ENCODE results near the gene TIMM10B. TPM values are rescaled to one million over a fixed set of nuclear protein-coding genes. Genes with fewer than 3 reads are reported as not detected.

Gene TIMM10B
- total RNA-seq, 1 donor from 2014 or later = 43.0 TPM

GRCh38 chr11:6453152-6453551 lies 28.1 kb upstream of the TIMM10B start:
- no peak overlapping the region for H3K4me3 Mint-ChIP-seq (ENCODE audit: low read depth)
- no peak for DNase-seq (ENCODE audit: low spot score)
- no peaks in the 10 kb centered on the region for H3K36me3 Mint-ChIP-seq (ENCODE audit: low read depth)
- H3K4me1 Mint-ChIP-seq (ENCODE audit: low read depth) = no peaks in the 10 kb centered on the region
- no peak overlapping the region for H3K27ac Mint-ChIP-seq
- intact Hi-C loops (cut with micrococcal nuclease) = no loop called here
- no peaks in the 10 kb centered on the region for H3K27me3 Mint-ChIP-seq (ENCODE audit: low read depth)
- no peaks in the 10 kb centered on the region for H3K9me3 Mint-ChIP-seq

DNA sequence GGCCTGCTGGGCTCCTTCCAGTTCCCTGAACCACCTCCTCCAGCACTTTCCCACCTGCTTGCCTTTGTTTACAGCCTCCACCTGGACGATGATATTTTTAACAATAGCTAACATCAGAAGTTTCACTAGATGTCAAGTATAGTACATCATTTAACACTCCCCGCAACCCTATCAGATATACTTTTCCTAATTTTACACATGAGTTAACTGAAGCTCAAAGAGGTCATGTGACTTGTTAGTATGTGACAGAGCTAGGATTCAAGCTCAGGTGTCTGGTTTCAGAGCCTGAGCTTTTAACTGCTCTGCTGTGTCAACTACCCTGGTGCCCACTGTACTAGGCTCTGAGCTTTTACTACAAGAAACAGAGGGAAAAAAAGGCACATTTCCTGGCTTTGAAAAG lies 26.2 kb upstream of the TIMM10B start:
- Mint-ChIP-seq H3K9me3 (no peaks in the 10 kb centered on the region), H3K36me3 (ENCODE audit: low read depth) (no peaks in the 10 kb centered on the region), H3K27me3 (ENCODE audit: low read depth) (no peaks in the 10 kb centered on the region), H3K4me1 (ENCODE audit: low read depth) (no peaks in the 10 kb centered on the region), H3K4me3 (ENCODE audit: low read depth) (no peak overlapping the region), H3K27ac (no peak overlapping the region)
- DNase-seq (ENCODE audit: low spot score) = no peak
- intact Hi-C loops (cut with micrococcal nuclease) = no loop called here

DNA sequence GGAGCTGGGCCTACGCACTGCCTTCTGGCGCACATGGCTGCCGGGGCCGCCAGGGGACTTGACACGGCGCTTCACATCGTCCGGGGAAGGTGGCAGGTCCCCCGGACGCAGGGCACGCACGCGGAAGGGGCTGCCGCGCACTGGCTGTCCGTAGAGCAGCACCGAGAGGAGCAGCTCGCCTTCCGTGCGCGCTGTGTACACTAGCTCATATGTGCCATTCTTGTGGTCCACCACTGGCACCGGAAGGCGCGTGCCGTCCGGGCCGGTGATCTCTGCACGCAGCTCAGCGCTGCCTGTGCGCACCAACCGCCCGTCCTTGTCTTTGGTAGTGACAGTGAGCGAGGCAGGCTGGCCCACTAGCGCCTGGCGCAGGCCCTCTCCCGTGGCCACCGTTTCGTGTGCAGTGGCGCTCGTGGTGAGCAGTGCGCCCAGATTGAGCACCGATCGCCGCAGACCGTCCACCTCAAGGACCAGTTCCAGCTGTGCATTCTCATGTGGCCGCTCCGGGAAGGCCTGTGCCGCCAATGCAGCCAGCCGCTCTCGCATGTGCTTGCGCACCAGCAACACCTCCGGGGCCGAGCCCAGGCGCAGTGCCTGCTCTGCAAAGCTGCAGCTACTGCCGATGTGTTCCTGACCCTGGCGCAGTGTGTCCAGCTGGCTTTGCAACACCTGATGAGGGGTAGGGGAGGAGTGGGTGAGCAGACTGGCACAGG lies 24.8 kb upstream of the TIMM10B start:
- no peaks in the 10 kb centered on the region for H3K9me3 Mint-ChIP-seq
- H3K36me3 Mint-ChIP-seq (ENCODE audit: low read depth) = no peaks in the 10 kb centered on the region
- intact Hi-C loops (cut with micrococcal nuclease) = no loop called here
- H3K4me3 Mint-ChIP-seq (ENCODE audit: low read depth) = no peak overlapping the region
- DNase-seq (ENCODE audit: low spot score) = no peak
- H3K27me3 Mint-ChIP-seq (ENCODE audit: low read depth) = no peaks in the 10 kb centered on the region
- H3K4me1 Mint-ChIP-seq (ENCODE audit: low read depth) = no peaks in the 10 kb centered on the region
- no peak overlapping the region for H3K27ac Mint-ChIP-seq

- no peaks in the 10 kb centered on the region for H3K4me1 Mint-ChIP-seq (ENCODE audit: low read depth)
- intact Hi-C loops (cut with micrococcal nuclease) = no loop called here
- no peak for DNase-seq (ENCODE audit: low spot score)
Observed at GRCh38 chr11:6457581-6458320, 23.6 kb upstream of the TIMM10B start.

GRCh38 chr11:6458352-6459098 lies 22.8 kb upstream of the TIMM10B start:
- no peak for DNase-seq (ENCODE audit: low spot score)
- intact Hi-C loops (cut with micrococcal nuclease) = no loop called here
- Mint-ChIP-seq H3K27me3 (ENCODE audit: low read depth) (no peaks in the 10 kb centered on the region), H3K27ac (no peak overlapping the region), H3K9me3 (no peaks in the 10 kb centered on the region), H3K36me3 (ENCODE audit: low read depth) (no peaks in the 10 kb centered on the region), H3K4me1 (ENCODE audit: low read depth) (no peaks in the 10 kb centered on the region), H3K4me3 (ENCODE audit: low read depth) (no peak overlapping the region)

More at GRCh38 chr11:6457581-6458320, 23.6 kb upstream of the TIMM10B start:
- no peak overlapping the region for H3K27ac Mint-ChIP-seq
- H3K9me3 Mint-ChIP-seq = no peaks in the 10 kb centered on the region
- no peaks in the 10 kb centered on the region for H3K27me3 Mint-ChIP-seq (ENCODE audit: low read depth)
- H3K36me3 Mint-ChIP-seq (ENCODE audit: low read depth) = no peaks in the 10 kb centered on the region
- H3K4me3 Mint-ChIP-seq (ENCODE audit: low read depth) = no peak overlapping the region

DNA sequence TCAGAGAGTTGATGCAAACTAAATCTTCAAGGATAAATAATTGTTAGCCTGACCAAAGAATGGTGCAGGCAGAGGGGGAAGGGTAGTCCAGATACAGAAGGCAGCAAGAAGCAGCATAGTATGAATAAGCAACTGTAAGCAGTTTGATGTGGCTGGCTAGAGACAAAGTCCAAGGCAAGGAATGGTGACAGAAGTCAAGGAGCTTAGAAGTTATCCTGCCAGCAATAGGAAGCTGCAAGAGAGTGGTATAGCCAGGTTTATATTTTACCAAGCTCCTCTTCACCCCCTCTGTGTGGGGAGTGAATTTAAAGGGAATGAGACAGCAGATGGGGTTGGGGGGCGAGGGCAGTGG lies 22.2 kb upstream of the TIMM10B start:
- Mint-ChIP-seq H3K27ac (no peak overlapping the region), H3K9me3 (no peaks in the 10 kb centered on the region), H3K4me1 (ENCODE audit: low read depth) (no peaks in the 10 kb centered on the region), H3K36me3 (ENCODE audit: low read depth) (no peaks in the 10 kb centered on the region), H3K4me3 (ENCODE audit: low read depth) (no peak overlapping the region), H3K27me3 (ENCODE audit: low read depth) (no peaks in the 10 kb centered on the region)
- intact Hi-C loops (cut with micrococcal nuclease) = no loop called here
- DNase-seq (ENCODE audit: low spot score) = no peak

DNA sequence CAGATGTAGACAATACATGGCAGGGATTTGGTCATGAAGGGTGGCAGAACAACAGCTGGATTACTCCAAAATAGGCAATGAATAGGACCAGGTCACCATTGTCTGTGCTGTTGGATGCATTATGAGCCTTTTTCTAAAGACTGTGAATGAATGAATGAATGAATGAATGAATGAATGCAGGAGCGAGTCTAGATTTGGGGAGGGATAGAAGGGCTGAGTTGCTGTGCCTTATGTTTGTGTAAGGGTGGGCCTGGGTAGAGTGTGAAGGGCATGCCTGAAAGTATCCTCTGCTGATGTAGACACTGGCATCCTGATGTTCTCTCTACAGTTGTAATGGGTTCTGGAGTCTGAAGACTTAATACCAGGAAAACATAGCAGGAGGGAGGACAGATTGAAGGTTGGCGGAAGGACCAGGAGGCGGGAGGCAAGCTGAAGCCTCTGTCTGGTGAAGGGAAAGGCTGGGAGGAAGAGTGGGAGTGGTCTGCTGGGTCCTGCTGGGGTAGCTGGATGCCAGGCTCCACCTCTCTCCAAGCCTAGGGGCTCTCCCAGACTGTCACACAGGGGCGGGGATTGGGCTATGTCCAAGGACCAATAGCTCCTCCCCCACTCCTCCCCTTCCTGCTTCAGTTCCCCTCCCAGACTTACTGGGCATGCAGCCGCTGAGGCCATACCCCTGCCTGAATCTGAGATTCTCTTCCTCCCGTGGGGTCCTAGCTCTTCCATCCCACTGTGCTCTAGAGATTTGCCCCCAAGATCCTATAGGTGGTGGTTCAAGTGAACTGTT lies 12.4 kb upstream of the TIMM10B start:
- Mint-ChIP-seq H3K4me1 (ENCODE audit: low read depth) (peaks cover 13% of the 10 kb centered on the region), H3K9me3 (no peaks in the 10 kb centered on the region), H3K4me3 (ENCODE audit: low read depth) (no peak overlapping the region), H3K27ac (no peak overlapping the region), H3K36me3 (ENCODE audit: low read depth) (no peaks in the 10 kb centered on the region), H3K27me3 (ENCODE audit: low read depth) (peaks cover 21% of the 10 kb centered on the region)
- DNase-seq (ENCODE audit: low spot score) = no peak
- intact Hi-C loops (cut with micrococcal nuclease) = no loop called here

- Mint-ChIP-seq H3K27ac (no peak overlapping the region), H3K4me1 (ENCODE audit: low read depth) (peaks cover 13% of the 10 kb centered on the region), H3K4me3 (ENCODE audit: low read depth) (no peak overlapping the region), H3K27me3 (ENCODE audit: low read depth) (peaks cover 21% of the 10 kb centered on the region), H3K9me3 (no peaks in the 10 kb centered on the region), H3K36me3 (ENCODE audit: low read depth) (no peaks in the 10 kb centered on the region)
- DNase-seq (ENCODE audit: low spot score) = no peak
- intact Hi-C loops (cut with micrococcal nuclease) = no loop called here
Observed at GRCh38 chr11:6469599-6469998, 11.7 kb upstream of the TIMM10B start.

- Mint-ChIP-seq H3K4me1 (ENCODE audit: low read depth) (peaks cover 13% of the 10 kb centered on the region), H3K4me3 (ENCODE audit: low read depth) (peak overlapping the region; percentile 65), H3K36me3 (ENCODE audit: low read depth) (peaks cover 13% of the 10 kb centered on the region), H3K27ac (no peak overlapping the region), H3K27me3 (ENCODE audit: low read depth) (peaks cover 8% of the 10 kb centered on the region), H3K9me3 (no peaks in the 10 kb centered on the region)
- no peak for DNase-seq (ENCODE audit: low spot score)
- intact Hi-C loops (cut with micrococcal nuclease) = loop anchor here (2.0 kb wide), 1 partner anchor 238 kb away; the partner anchor contains the start of gene FHIP1B
Observed at GRCh38 chr11:6472934-6473333, 8.4 kb upstream of the TIMM10B start.

DNA sequence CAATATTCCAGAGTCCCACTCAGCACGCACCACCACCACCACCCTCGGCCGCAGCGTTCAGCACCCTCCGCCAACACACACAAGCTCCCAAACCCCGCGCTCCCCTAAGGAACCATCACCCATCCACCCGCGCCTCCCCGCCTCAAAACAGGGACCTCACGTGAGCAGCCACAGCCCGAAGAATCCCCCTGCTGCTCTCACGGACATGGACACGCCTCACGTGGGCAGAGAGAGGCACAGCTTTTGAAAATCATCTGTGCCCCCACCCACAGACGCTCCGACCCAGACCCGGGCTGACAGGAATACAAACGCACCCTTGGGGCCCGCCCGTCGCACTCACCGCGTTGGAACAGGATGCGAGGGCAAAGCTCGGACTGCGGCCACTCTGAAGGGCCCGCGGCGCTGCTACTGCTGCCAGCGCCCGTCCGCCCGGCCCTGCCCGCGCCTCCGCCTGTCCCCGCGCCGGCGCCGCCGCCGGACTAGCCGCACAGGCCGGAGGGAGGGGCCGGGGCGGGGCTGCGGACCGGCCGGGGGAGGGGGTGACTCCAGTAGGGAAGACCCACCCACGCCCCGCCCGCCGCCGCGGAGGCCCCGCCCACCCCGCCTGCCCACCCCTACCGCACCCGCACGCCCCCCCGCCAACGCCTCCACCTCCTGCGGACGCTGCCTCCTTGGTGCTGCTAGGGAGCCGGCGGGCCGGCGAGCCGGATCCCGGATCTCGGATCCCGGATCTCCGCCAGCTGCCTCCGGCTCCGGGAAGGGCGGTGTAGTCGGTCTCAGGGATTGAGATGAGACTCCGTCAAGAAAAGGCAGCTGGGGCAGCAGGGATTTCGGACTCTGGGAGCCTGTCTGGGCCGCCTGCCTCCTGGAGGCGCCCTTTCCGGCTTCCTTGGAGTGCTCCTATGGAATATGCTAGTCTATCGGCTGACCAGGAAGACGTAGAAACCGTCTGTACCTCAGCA lies 7.6 kb upstream of the TIMM10B start, which contains the start of gene TRIM3:
TRIM3 (minus strand) TSS at position 491 of the 962 bp plus-strand sequence. CDS start 8,246 bp downstream, outside the sequence.
- Mint-ChIP-seq H3K4me1 (ENCODE audit: low read depth) (peaks cover 13% of the 10 kb centered on the region), H3K36me3 (ENCODE audit: low read depth) (peaks cover 17% of the 10 kb centered on the region), H3K4me3 (ENCODE audit: low read depth) (peak within 1 kb of the TSS; percentile 78), H3K27ac (peak within 1 kb of the TSS; percentile 13), H3K27me3 (ENCODE audit: low read depth) (peaks cover 8% of the 10 kb centered on the region), H3K9me3 (no peaks in the 10 kb centered on the region)
- DNase-seq (ENCODE audit: low spot score) = peak; percentile 46
- intact Hi-C loops (cut with micrococcal nuclease) = loop anchor here (2.0 kb wide), 1 partner anchor 239 kb away; the partner anchor contains the start of gene FHIP1B

DNA sequence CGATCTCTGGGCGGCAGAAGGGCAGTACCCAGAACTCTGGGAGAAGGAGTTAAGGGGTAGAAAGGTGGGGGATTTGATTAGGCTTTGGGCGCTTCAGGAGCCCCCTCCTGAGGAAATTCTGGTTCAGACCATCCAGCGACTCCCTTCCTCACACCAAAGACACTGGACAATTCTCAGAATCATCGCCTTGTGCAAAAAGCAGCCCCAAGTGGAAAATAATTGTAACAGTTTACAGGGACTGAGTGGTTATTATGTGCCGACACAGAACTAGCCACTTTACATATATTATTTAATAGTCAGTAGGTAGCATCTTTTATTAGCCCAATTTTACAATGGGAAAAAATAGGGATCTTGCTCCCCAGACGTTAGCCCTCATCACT lies 6.9 kb upstream of the TIMM10B start:
- no peak for DNase-seq (ENCODE audit: low spot score)
- H3K27ac Mint-ChIP-seq = no peak overlapping the region
- H3K4me1 Mint-ChIP-seq (ENCODE audit: low read depth) = peaks cover 16% of the 10 kb centered on the region
- intact Hi-C loops (cut with micrococcal nuclease) = no loop called here
- H3K36me3 Mint-ChIP-seq (ENCODE audit: low read depth) = peaks cover 24% of the 10 kb centered on the region
- H3K4me3 Mint-ChIP-seq (ENCODE audit: low read depth) = peak overlapping the region; percentile 70
- no peaks in the 10 kb centered on the region for H3K9me3 Mint-ChIP-seq
- peaks cover 8% of the 10 kb centered on the region for H3K27me3 Mint-ChIP-seq (ENCODE audit: low read depth)
